Activated CD4-positive, CD25-positive, alpha-beta regulatory T cell treated with anti-CD3 and anti-CD28 coated beads, Interleukin-2, amount 50 U/mL, for 16 hours (primary cell): ENCODE results near the gene TGIF1.

Source experiments
- DNase-seq: peaks from one replicate; pipeline ENCODE4 v3.0.0-alpha.2; 2020; ENCODE audit warnings: low read depth, low spot score

The TGIF1 gene

GRCh38 chr18:3429121-3429520 lies 20.9 kb upstream of the TGIF1 start:
- DNase-seq: no peak

GRCh38 chr18:3434685-3435084 lies 15.3 kb upstream of the TGIF1 start:
- no peak for DNase-seq

- no peak for DNase-seq
These were observed 9.6 kb upstream of the TGIF1 start for GRCh38 chr18:3440341-3440740.

GRCh38 chr18:3441290-3441689 lies 8.7 kb upstream of the TGIF1 start:
- DNase-seq: no peak

- no peak for DNase-seq
These were observed 7.1 kb upstream of the TGIF1 start for GRCh38 chr18:3442919-3443318.

- DNase-seq: no peak
These were observed 5.7 kb upstream of the TGIF1 start for GRCh38 chr18:3444296-3444695.

GRCh38 chr18:3444954-3445353 lies 5.0 kb upstream of the TGIF1 start:
- DNase-seq: no peak

GRCh38 chr18:3447068-3447894 lies 2.7 kb upstream of the TGIF1 start:
- DNase-seq: no peak

- no peak for DNase-seq
These were observed 1.8 kb upstream of the TGIF1 start for GRCh38 chr18:3447895-3448837.

- peak; percentile 39 for DNase-seq
These were observed 997 bp upstream of the TGIF1 start for GRCh38 chr18:3448838-3449511.

- DNase-seq: peak; percentile 44
These were observed 410 bp upstream of the TGIF1 start for GRCh38 chr18:3449512-3450011.

- no peak for DNase-seq
These were observed 819 bp downstream of the TGIF1 start for GRCh38 chr18:3450799-3451182.

GRCh38 chr18:3451183-3451988 lies 1.4 kb downstream of the TGIF1 start:
- DNase-seq: peak; percentile 55

GRCh38 chr18:3451989-3452749 lies 2.2 kb downstream of the TGIF1 start:
- DNase-seq: no peak

- no peak for DNase-seq
These were observed 3.0 kb downstream of the TGIF1 start for GRCh38 chr18:3452750-3453539.

GRCh38 chr18:3453540-3454364 lies 3.8 kb downstream of the TGIF1 start:
- no peak for DNase-seq

- no peak for DNase-seq
These were observed 4.6 kb downstream of the TGIF1 start for GRCh38 chr18:3454365-3455089.

GRCh38 chr18:3455090-3455635 lies 5.2 kb downstream of the TGIF1 start:
- DNase-seq: no peak
